SKM-1 (cell line): Measurements from ENCODE around the gene IL4R.
A peak's percentile ranks its signal among the peaks of the same experiment; 100 is the strongest.
"Not testable (repeated sequence)": the region's sequence is repeated elsewhere in the genome, so short reads cannot be mapped to it uniquely, and the experiment has no call there.

Experiments
- DNase-seq: peaks from one replicate; lab custom pipeline; 2025; ENCODE audit not compliant: unreplicated experiment; lab: John Stamatoyannopoulos, UW

IL4R gene

DNA sequence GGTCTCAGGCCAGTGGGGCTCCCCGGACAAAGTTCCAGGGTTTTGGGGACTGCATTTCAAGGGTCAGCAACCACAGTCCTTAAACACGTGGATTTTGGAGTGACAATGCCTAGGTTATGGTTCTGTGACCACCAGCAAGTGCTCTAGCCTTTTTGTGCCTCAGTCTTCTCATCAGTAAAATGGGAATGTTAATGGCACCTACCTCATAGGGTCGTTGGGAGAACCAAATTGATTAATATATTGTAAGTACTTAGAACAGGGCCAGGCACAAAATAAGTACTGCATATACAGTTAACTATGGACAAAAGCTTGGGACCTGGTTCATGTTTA is 13.8 kb downstream of the IL4R start:
- DNase-seq: no peak

GRCh38 chr16:27328937-27329336 is 15.2 kb downstream of the IL4R start:
- no peak for DNase-seq

DNA sequence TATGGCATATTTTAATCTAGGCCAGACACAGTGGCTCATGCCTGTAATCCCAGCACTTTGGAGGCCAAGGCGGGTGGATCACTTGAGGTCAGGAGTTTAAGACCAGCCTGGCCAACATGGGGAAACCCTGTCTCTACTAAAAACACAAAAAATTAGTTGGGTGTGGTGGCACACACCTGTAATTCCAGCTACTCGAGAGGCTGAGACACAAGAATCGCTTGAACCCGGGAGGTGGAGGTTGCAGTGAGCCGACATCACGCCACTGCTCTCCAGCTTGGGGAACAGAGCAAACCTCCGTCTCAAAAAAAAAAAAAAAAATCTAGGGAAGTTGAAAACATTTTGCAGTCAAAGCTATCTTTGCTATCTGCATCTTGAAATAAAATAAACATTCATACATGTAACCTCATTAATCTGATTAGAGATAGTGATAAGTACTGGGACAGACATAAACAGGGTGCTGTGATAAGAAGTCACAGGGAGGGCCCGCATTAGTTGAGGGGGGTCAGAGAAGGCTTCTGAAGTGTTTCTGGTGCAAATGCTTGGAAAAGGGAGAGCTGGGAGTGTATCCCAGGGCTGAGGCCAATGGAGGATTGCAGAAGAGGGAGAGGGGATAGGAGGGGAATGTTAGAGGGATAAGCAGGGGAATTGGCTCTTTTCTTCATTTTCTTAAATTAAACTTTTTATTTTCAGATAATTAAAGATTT is 15.8 kb downstream of the IL4R start:
- DNase-seq: not testable (repeated sequence)

DNA sequence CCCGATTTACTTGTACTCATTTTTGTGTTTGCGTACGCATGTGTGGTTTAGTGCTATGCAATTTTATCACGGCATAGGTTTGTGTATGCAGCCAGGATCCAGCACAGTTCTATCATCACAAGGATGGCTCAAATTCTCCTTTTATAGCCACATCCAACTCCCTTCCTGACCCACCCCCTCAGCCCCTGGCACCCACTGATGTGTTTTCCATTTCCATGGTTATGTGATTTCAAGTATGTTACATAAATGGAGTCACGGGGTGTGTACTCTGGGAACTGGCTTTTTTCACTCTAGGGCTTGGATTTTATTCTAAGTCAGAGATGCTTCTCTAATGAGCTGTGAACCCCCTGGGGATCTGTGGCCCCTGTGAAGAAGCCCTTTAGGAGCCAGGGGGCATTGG is 16.8 kb downstream of the IL4R start:
- no peak for DNase-seq

GRCh38 chr16:27332105-27332504 is 18.3 kb downstream of the IL4R start:
- no peak for DNase-seq

GRCh38 chr16:27333104-27333503 is 19.3 kb downstream of the IL4R start:
- no peak for DNase-seq

- DNase-seq: no peak
These were observed 19.8 kb downstream of the IL4R start for GRCh38 chr16:27333549-27333948.

- DNase-seq: no peak
These were observed 20.5 kb downstream of the IL4R start for GRCh38 chr16:27334192-27334764.

DNA sequence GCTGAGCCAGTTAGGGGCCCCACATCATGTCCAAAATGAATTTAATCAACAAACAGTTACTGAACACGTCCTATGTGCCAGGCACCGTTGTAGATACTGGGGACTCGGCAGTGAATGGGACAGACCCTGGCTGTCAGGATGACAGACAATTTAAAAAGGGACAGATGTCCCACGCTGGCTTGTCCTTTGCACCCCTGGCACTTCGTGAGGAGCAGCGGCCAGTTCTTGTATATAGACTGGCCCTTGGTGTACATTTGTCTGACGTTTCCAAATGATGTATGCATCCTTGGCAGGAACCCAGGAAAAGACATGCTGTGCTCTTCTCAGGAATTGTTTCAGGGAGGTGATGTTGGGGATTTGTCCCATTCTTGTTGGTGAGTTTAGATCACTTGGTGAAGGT is 21.1 kb downstream of the IL4R start:
- no peak for DNase-seq

- DNase-seq: no peak
These were observed 21.7 kb downstream of the IL4R start for GRCh38 chr16:27335349-27336053.

GRCh38 chr16:27337024-27337423 is 23.2 kb downstream of the IL4R start:
- DNase-seq: no peak

DNA sequence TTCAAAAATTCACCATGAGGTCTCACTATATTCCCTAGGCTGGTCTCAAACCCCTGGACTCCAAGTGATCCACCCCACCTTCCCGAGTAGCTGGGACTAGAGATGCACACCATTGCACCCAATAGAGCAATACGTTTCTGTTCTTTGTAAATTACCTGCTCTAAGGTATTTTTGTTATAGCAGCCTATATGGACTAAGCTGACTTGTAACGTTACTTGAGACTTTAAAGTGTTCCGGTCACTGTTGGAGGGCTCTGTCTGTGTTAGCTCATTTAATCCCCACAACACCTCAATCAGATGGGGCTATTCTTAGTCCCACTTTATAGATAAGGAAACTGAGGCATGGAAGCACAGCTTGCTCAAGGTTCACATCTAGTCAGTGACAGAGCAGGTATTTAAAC is 25.4 kb downstream of the IL4R start:
- DNase-seq: no peak

DNA sequence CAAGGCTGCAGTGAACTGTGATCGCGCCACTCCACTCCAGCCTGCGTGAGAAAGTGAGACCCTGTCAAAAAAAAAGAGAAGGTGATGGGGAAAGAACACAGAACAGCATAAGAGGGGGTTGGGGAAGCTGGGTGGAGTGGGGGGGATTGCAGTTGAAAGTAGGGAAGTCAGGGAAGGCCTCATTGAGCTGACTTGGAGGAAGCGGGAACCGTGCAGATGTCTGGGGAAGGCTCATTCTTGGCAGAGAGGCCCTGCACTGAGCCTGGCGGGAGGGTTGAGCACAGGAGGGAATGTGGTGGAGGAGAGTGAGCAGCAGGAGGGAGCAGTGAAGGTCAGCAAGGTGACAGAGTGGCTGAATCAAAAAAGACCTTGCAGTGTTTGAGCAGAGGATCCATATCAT is 26.9 kb downstream of the IL4R start:
- no peak for DNase-seq

DNA sequence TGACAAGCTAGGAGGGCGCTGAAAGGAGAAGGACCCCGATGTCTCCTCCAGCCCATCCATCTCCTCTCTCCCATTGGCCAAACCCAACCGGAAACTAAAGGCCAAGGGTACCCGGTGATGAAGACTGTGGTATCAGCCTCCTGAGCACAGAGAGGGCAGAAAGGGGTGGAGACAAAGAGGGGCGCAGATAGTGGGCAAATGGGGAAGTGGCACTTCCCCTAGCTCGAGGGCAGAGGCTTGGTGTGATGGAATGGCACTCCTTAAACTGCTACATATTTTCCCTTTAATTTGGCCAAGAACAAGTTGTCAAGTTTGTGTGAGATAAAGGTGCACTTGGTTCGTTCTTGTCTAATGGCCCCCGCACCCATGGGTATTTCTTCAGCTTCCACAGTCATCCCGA is 27.8 kb downstream of the IL4R start:
- DNase-seq: no peak

DNA sequence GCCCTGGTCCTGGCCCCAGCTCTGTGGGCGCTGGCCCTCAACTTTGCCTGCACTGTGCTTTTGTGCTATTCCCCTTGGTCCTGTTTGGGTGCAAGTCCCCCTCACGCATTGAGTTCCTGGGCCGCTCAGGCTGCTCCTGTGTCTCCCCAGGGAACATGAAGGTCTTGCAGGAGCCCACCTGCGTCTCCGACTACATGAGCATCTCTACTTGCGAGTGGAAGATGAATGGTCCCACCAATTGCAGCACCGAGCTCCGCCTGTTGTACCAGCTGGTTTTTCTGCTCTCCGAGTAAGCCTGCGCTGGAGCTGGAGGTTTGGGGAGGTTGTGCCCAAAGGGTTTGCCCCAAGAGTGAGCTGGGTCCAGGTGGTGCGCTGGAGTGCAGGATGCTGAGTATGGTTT is 28.2 kb downstream of the IL4R start:
- no peak for DNase-seq

DNA sequence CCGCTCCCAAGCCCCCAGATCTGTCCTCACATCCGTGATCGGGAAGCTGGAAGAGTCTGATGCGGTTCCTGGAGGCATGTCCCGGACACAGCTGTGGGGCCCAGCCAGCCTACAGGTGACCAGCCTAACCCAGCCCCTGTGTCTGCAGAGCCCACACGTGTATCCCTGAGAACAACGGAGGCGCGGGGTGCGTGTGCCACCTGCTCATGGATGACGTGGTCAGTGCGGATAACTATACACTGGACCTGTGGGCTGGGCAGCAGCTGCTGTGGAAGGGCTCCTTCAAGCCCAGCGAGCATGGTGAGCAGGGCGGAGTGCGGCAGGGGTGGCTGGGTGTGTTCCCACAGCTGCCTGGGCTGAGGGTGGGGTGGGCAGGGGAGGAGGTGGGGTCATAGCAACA is 30.9 kb downstream of the IL4R start:
- DNase-seq: no peak

- no peak for DNase-seq
These were observed 31.4 kb downstream of the IL4R start for GRCh38 chr16:27345201-27345600.

DNA sequence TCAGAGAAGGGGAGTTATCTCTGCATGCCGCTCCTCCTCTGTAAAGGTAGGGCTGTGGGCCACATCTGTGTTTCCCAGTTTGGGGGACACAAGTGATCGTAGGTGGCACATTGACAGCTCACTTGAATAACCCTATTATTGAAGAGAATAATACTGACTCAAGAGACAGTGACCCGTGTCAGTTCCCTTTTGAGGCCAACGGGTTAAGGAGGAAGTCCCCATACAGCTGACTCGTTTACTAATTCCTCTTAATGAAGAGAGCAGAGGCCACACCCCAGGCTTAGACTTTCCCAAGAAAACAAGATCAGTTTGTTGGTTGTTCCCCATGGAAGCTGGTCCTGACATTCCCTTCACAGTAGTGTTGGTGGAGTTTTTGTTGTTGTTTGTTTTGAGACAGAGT is 33.0 kb downstream of the IL4R start:
- DNase-seq: peak; percentile 11

- no peak for DNase-seq
These were observed 34.3 kb downstream of the IL4R start for GRCh38 chr16:27347930-27348685.

- no peak for DNase-seq
These were observed 35.5 kb downstream of the IL4R start for GRCh38 chr16:27349276-27349675.

- DNase-seq: no peak
These were observed 36.2 kb downstream of the IL4R start for GRCh38 chr16:27350006-27350405.

DNA sequence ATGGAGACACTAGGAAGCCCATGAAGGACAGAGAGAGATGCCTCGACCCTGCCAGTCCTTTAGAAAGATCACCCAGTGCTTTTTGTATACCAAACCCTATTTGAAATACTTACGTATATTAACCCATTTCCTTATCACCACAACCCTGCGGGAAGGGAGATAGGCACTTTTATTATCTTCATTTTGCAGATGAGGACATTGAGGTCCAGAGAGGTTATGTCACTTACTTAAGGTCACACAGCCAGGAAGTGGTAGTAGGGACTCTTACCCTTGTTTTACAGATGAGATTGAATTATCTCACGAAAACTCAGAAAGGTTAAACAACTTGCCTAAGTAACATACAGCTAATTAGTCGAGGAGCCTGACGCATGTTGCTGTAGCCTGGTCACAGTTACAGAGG is 38.2 kb downstream of the IL4R start:
- DNase-seq: no peak
